SK-N-SH treated with all-trans-retinoic acid at 6 μM for 48 hours (cell line): ENCODE measurements around the gene CHRM2.

ENCODE experiments used
- BACH2 ChIP-seq: fragments of 250-450 bp; sonication (Bioruptor Pico); IDR thresholded peaks from 2 replicates; pipeline ENCODE4 v1.9.0; 2021; ENCODE audit warnings: mild to moderate bottlenecking, borderline replicate concordance
- CREB5 ChIP-seq: fragments of 250-450 bp; sonication (Bioruptor Pico); IDR thresholded peaks from 2 replicates; pipeline ENCODE4 v1.5.1; 2020; ENCODE audit warnings: low read depth, mild to moderate bottlenecking, moderate library complexity
- ESRRG ChIP-seq: fragments of 250-450 bp; sonication (Bioruptor Pico); IDR thresholded peaks from 2 replicates; pipeline ENCODE4 v1.6.1; 2021; ENCODE audit warnings: mild to moderate bottlenecking
- OSR1 ChIP-seq: fragments of 250-450 bp; sonication (Bioruptor Pico); IDR thresholded peaks from 2 replicates; pipeline ENCODE4 v1.8.0; 2022; ENCODE audit warnings: moderate library complexity, mild to moderate bottlenecking, inconsistent platforms
- POU6F1 ChIP-seq: fragments of 250-450 bp; sonication (Bioruptor Pico); IDR thresholded peaks from 2 replicates; pipeline ENCODE4 v1.8.0; 2021; ENCODE audit warnings: low read depth, mild to moderate bottlenecking, moderate library complexity, borderline replicate concordance
- PPARA ChIP-seq: fragments of 250-450 bp; sonication (Bioruptor Pico); IDR thresholded peaks from 2 replicates; pipeline ENCODE4 v1.5.0; 2020; ENCODE audit warnings: mild to moderate bottlenecking, borderline replicate concordance
- TCF4 ChIP-seq: fragments of 250-450 bp; sonication (Bioruptor Pico); IDR thresholded peaks from 2 replicates; pipeline ENCODE4 v1.8.0; 2021; ENCODE audit warnings: mild to moderate bottlenecking, moderate library complexity, borderline replicate concordance
- ZFP3 ChIP-seq: fragments of 250-450 bp; sonication (Bioruptor Pico); IDR thresholded peaks from 2 replicates; pipeline ENCODE4 v1.5.0; 2020; ENCODE audit warnings: mild to moderate bottlenecking, moderate library complexity
- ZFP30 ChIP-seq: fragments of 450-650 bp; formaldehyde crosslinking; IDR thresholded peaks from 2 replicates; pipeline ENCODE4 v1.5.0; 2022; ENCODE audit warnings: mild to moderate bottlenecking, moderate library complexity
- ZNF70 ChIP-seq: fragments of 450-650 bp; formaldehyde crosslinking; IDR thresholded peaks from 2 replicates; pipeline ENCODE4 v1.5.0; 2020; ENCODE audit warnings: mild to moderate bottlenecking, moderate library complexity
- ZNF8 ChIP-seq: fragments of 450-650 bp; formaldehyde crosslinking; IDR thresholded peaks from 2 replicates; pipeline ENCODE4 v1.5.0; 2020; ENCODE audit warnings: mild to moderate bottlenecking, moderate library complexity
- TF ChIP-seq, protein P1 (sequence below): fragments of 250-450 bp; sonication (Bioruptor Pico); IDR thresholded peaks from 2 replicates; pipeline ENCODE4 v1.5.1; 2021; ENCODE audit warnings: mild to moderate bottlenecking, moderate library complexity
- TF ChIP-seq, protein P2 (sequence below): fragments of 250-450 bp; sonication (Bioruptor Pico); IDR thresholded peaks from 2 replicates; pipeline ENCODE4 v1.8.0; 2020; ENCODE audit warnings: mild to moderate bottlenecking, moderate library complexity, borderline replicate concordance

DNA sequence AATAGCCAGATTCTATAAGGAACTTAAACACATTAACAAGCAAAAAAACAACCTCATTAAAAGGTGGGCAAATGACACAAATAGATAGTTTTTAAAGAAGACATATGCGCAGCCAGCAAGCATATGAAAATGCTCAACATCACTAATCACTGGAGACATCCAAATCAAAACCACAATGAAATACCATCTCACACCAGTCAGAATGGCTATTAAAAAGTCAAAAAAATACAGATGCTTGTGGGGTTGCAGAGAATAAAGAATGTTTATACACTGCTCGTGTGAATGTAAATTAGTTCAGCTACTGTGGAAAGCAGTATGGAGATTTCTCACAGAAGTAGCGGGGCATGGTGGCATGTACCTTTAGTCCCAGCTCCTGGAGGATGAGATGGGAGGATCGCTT, 164.0 kb downstream of the CHRM2 start:
- TF ChIP-seq CREB5 (CRISPR knock-in tag): no peak
- TF ChIP-seq PPARA (CRISPR knock-in tag): no peak
- TF ChIP-seq BACH2 (CRISPR knock-in tag): no peak
- TF ChIP-seq ZFP3 (CRISPR knock-in tag): no peak
- no peak for TF ChIP-seq TCF4 (CRISPR knock-in tag)
- no peak for TF ChIP-seq ZFP30 (CRISPR knock-in tag)
- TF ChIP-seq, protein P1, sequence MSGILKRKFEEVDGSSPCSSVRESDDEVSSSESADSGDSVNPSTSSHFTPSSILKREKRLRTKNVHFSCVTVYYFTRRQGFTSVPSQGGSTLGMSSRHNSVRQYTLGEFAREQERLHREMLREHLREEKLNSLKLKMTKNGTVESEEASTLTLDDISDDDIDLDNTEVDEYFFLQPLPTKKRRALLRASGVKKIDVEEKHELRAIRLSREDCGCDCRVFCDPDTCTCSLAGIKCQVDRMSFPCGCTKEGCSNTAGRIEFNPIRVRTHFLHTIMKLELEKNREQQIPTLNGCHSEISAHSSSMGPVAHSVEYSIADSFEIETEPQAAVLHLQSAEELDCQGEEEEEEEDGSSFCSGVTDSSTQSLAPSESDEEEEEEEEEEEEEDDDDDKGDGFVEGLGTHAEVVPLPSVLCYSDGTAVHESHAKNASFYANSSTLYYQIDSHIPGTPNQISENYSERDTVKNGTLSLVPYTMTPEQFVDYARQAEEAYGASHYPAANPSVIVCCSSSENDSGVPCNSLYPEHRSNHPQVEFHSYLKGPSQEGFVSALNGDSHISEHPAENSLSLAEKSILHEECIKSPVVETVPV (CRISPR knock-in tag): no peak
- TF ChIP-seq OSR1 (CRISPR knock-in tag): no peak
- TF ChIP-seq, protein P2, sequence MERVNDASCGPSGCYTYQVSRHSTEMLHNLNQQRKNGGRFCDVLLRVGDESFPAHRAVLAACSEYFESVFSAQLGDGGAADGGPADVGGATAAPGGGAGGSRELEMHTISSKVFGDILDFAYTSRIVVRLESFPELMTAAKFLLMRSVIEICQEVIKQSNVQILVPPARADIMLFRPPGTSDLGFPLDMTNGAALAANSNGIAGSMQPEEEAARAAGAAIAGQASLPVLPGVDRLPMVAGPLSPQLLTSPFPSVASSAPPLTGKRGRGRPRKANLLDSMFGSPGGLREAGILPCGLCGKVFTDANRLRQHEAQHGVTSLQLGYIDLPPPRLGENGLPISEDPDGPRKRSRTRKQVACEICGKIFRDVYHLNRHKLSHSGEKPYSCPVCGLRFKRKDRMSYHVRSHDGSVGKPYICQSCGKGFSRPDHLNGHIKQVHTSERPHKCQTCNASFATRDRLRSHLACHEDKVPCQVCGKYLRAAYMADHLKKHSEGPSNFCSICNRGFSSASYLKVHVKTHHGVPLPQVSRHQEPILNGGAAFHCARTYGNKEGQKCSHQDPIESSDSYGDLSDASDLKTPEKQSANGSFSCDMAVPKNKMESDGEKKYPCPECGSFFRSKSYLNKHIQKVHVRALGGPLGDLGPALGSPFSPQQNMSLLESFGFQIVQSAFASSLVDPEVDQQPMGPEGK: no peak
- TF ChIP-seq ESRRG: no peak
- no peak for TF ChIP-seq ZNF70 (CRISPR knock-in tag)
- no peak for TF ChIP-seq POU6F1 (CRISPR knock-in tag)
- TF ChIP-seq ZNF8: no peak
